Activated effector memory CD4-positive, alpha-beta T cell treated with anti-CD3 and anti-CD28 coated beads, Interleukin-2, amount 50 U/mL, for 16 hours (primary cell): ENCODE measurements around the gene USP47.

ENCODE experiments used
- DNase-seq: peaks from one replicate; pipeline ENCODE4 v3.0.0-alpha.2; 2020

The USP47 gene

GRCh38 chr11:11969380-11970215 lies 127.8 kb downstream of the USP47 start:
- no peak for DNase-seq

- no peak for DNase-seq
Observed at GRCh38 chr11:11970556-11970955, 128.8 kb downstream of the USP47 start.

- no peak for DNase-seq
Observed at GRCh38 chr11:11971906-11972547, 130.3 kb downstream of the USP47 start.

GRCh38 chr11:11972730-11973341 lies 131.1 kb downstream of the USP47 start:
- DNase-seq: no peak

GRCh38 chr11:11973361-11973800 lies 131.6 kb downstream of the USP47 start:
- DNase-seq: no peak

GRCh38 chr11:11973866-11974265 lies 132.1 kb downstream of the USP47 start:
- DNase-seq: no peak

- no peak for DNase-seq
Observed at GRCh38 chr11:11975201-11976092, 133.7 kb downstream of the USP47 start.

GRCh38 chr11:11976481-11977127 lies 134.8 kb downstream of the USP47 start:
- no peak for DNase-seq

- no peak for DNase-seq
Observed at GRCh38 chr11:11977206-11977938, 135.6 kb downstream of the USP47 start.

GRCh38 chr11:11978098-11978637 lies 136.4 kb downstream of the USP47 start:
- DNase-seq: no peak

GRCh38 chr11:11978792-11979487 lies 137.2 kb downstream of the USP47 start:
- DNase-seq: no peak

GRCh38 chr11:11979488-11980117 lies 137.8 kb downstream of the USP47 start:
- DNase-seq: no peak

GRCh38 chr11:11980200-11980599 lies 138.4 kb downstream of the USP47 start:
- DNase-seq: no peak

GRCh38 chr11:11980841-11981308 lies 139.1 kb downstream of the USP47 start:
- DNase-seq: no peak

- no peak for DNase-seq
Observed at GRCh38 chr11:11981364-11981763, 139.6 kb downstream of the USP47 start.

- DNase-seq: no peak
Observed at GRCh38 chr11:11981840-11982239, 140.1 kb downstream of the USP47 start.

GRCh38 chr11:11982461-11982860 lies 140.7 kb downstream of the USP47 start:
- DNase-seq: no peak

- DNase-seq: no peak
Observed at GRCh38 chr11:11982975-11983374, 141.2 kb downstream of the USP47 start.

- no peak for DNase-seq
Observed at GRCh38 chr11:11983427-11983826, 141.7 kb downstream of the USP47 start.

GRCh38 chr11:11984563-11984962 lies 142.8 kb downstream of the USP47 start:
- no peak for DNase-seq
